H9 (cell line): ENCODE data around the gene SARS1. TPM values are rescaled to one million over a fixed set of nuclear protein-coding genes. Genes with fewer than 3 reads are reported as not detected.

Experiments
- DNase-seq: peaks from one replicate; pipeline ENCODE4 v3.0.0-alpha.2; 2017
- H2AFZ ChIP-seq: one replicate; pipeline ENCODE4 v1.6.1; 2013; ENCODE audit warnings: mild to moderate bottlenecking, low read length, control low read depth, moderate library complexity
- H2AK5ac ChIP-seq: 2 replicates; pipeline ENCODE4 v1.6.1; 2013; ENCODE audit warnings: low read length, control low read depth, mixed read lengths; ENCODE audit not compliant: insufficient read length
- H2BK120ac ChIP-seq: one replicate; pipeline ENCODE4 v1.6.1; 2013; ENCODE audit warnings: low read depth, mild to moderate bottlenecking, low read length, control low read depth, inconsistent platforms; ENCODE audit not compliant: poor library complexity, severe bottlenecking
- H2BK12ac ChIP-seq: 2 replicates; pipeline ENCODE4 v1.6.1; 2013; ENCODE audit warnings: low read length, control low read depth, mixed read lengths, low read depth; ENCODE audit not compliant: insufficient read length
- H2BK15ac ChIP-seq: 2 replicates; pipeline ENCODE4 v1.6.1; 2013; ENCODE audit warnings: low read depth, low read length, control low read depth
- H2BK20ac ChIP-seq: one replicate; pipeline ENCODE4 v1.6.1; 2013; ENCODE audit warnings: low read depth, mild to moderate bottlenecking, low read length, control low read depth, inconsistent platforms; ENCODE audit not compliant: poor library complexity, severe bottlenecking
- H2BK5ac ChIP-seq: 2 replicates; pipeline ENCODE4 v1.6.1; 2013; ENCODE audit warnings: low read length, control low read depth, mixed read lengths; ENCODE audit not compliant: insufficient read length
- H3K14ac ChIP-seq: 2 replicates; pipeline ENCODE4 v1.6.1; 2013; ENCODE audit warnings: low read length, control low read depth; ENCODE audit not compliant: insufficient read depth
- H3K18ac ChIP-seq: 2 replicates; pipeline ENCODE4 v1.6.1; 2013; ENCODE audit warnings: low read depth, mild to moderate bottlenecking, mixed read lengths, low read length, control low read depth; ENCODE audit not compliant: insufficient read length
- H3K23ac ChIP-seq: 2 replicates; pipeline ENCODE4 v1.6.1; 2013; ENCODE audit warnings: low read length, control low read depth, mixed read lengths, low read depth; ENCODE audit not compliant: insufficient read length
- H3K23me2 ChIP-seq: 2 replicates; pipeline ENCODE4 v1.6.1; 2013; ENCODE audit warnings: low read depth, mild to moderate bottlenecking, mixed read lengths, low read length, control low read depth; ENCODE audit not compliant: insufficient read length, poor library complexity, severe bottlenecking
- H3K27ac ChIP-seq: 2 replicates; pipeline ENCODE4 v1.5.1; 2013; ENCODE audit warnings: low read length, control low read depth, mixed read lengths, low read depth; ENCODE audit not compliant: insufficient read length
- H3K27me3 ChIP-seq: 2 replicates; pipeline ENCODE4 v1.6.1; 2013; ENCODE audit warnings: low read length, control low read depth, inconsistent platforms; ENCODE audit not compliant: insufficient read depth
- H3K4ac ChIP-seq: 2 replicates; pipeline ENCODE4 v1.6.1; 2013; ENCODE audit warnings: low read depth, mild to moderate bottlenecking, control low read depth, inconsistent platforms, low read length, moderate library complexity
- H3K4me1 ChIP-seq: 2 replicates; pipeline ENCODE4 v1.6.1; 2013; ENCODE audit warnings: low read length, control low read depth, inconsistent platforms; ENCODE audit not compliant: insufficient read depth
- H3K4me2 ChIP-seq: 2 replicates; pipeline ENCODE4 v1.6.1; 2013; ENCODE audit warnings: low read length, control low read depth, mixed read lengths; ENCODE audit not compliant: insufficient read length, insufficient read depth
- H3K56ac ChIP-seq: 2 replicates; pipeline ENCODE4 v1.6.1; 2013; ENCODE audit warnings: low read depth, mild to moderate bottlenecking, mixed read lengths, low read length, control low read depth; ENCODE audit not compliant: insufficient read length
- H3K79me1 ChIP-seq: 2 replicates; pipeline ENCODE4 v1.6.1; 2013; ENCODE audit warnings: low read depth, mild to moderate bottlenecking, moderate library complexity, low read length, control low read depth, inconsistent platforms; ENCODE audit not compliant: insufficient read depth, poor library complexity, severe bottlenecking
- H3K79me2 ChIP-seq: 2 replicates; pipeline ENCODE4 v1.6.1; 2013; ENCODE audit warnings: low read length, control low read depth, inconsistent platforms; ENCODE audit not compliant: insufficient read depth
- H3K9ac ChIP-seq: 2 replicates; pipeline ENCODE4 v1.6.1; 2013; ENCODE audit warnings: low read length, control low read depth, mixed read lengths; ENCODE audit not compliant: insufficient read length; ENCODE audit errors: extremely low read depth
- H3K9me3 ChIP-seq: one replicate; pipeline ENCODE4 v1.6.1; 2013; ENCODE audit warnings: low read depth, low read length, inconsistent platforms; ENCODE audit not compliant: control insufficient read depth
- H3T11ph ChIP-seq: one replicate; pipeline ENCODE4 v1.6.1; 2013; ENCODE audit warnings: mild to moderate bottlenecking, low read length, control low read depth, inconsistent platforms
- H4K20me1 ChIP-seq: one replicate; pipeline ENCODE4 v1.6.1; 2013; ENCODE audit not compliant: control insufficient read depth, insufficient read length, insufficient read depth
- H4K5ac ChIP-seq: 2 replicates; pipeline ENCODE4 v1.6.1; 2013; ENCODE audit warnings: low read depth, mild to moderate bottlenecking, mixed read lengths, low read length, control low read depth; ENCODE audit not compliant: insufficient read length
- H4K8ac ChIP-seq: replicated peaks from 2 replicates; pipeline ENCODE4 v1.6.1; 2013; ENCODE audit warnings: low read length, control low read depth, mixed read lengths, low read depth; ENCODE audit not compliant: insufficient read length
- H4K91ac ChIP-seq: 2 replicates; pipeline ENCODE4 v1.6.1; 2013; ENCODE audit warnings: low read depth, mild to moderate bottlenecking, moderate library complexity, mixed read lengths, low read length, control low read depth; ENCODE audit not compliant: insufficient read length
- H3K27ac Mint-ChIP-seq, 3 experiments: 2 replicates in 2 of 3; 3 replicates in 1 of 3; pipeline ENCODE4 v1.8.0; 2020 to 2021; ENCODE audit warnings: mixed read lengths in 3 of 3, mild to moderate bottlenecking in 1 of 3, moderate library complexity in 1 of 3
- H3K27me3 Mint-ChIP-seq: 2 replicates; pipeline ENCODE4 v1.8.0; 2021; ENCODE audit warnings: low read depth, mild to moderate bottlenecking, moderate library complexity, mixed read lengths
- H3K36me3 Mint-ChIP-seq, 3 experiments: 2 replicates in 2 of 3; 3 replicates in 1 of 3; pipeline ENCODE4 v1.8.0; 2020 to 2021; ENCODE audit warnings: low read depth in 3 of 3, mixed read lengths in 3 of 3; ENCODE audit not compliant: insufficient read depth in 1 of 3
- H3K4me1 Mint-ChIP-seq, 2 experiments: 2 replicates each; pipeline ENCODE4 v1.8.0; 2020; ENCODE audit warnings: mixed read lengths in 2 of 2
- H3K4me3 Mint-ChIP-seq, 2 experiments: 2 replicates in 1 of 2; 3 replicates in 1 of 2; pipeline ENCODE4 v1.8.0; 2020 to 2021; ENCODE audit warnings: mild to moderate bottlenecking in 2 of 2, mixed read lengths in 2 of 2, moderate library complexity in 1 of 2
- H3K9me3 Mint-ChIP-seq, 2 experiments: 2 replicates in 1 of 2; 3 replicates in 1 of 2; pipeline ENCODE4 v1.8.0; 2020; ENCODE audit warnings: mild to moderate bottlenecking in 2 of 2, mixed read lengths in 2 of 2, moderate library complexity in 1 of 2
- total RNA-seq: library from RNA; stranded (reverse); gene quantifications from 2 replicates; pipeline ENCODE4 v1.2.1, GENCODE V29; 2021
- TF ChIP-seq, protein P1 (sequence below): fragments of 200-600 bp; sonication (generic); conservative IDR thresholded peaks from 3 replicates; pipeline ENCODE4 v1.8.0; 2021; ENCODE audit warnings: antibody characterized with exemption, mild to moderate bottlenecking

Gene SARS1
- total RNA-seq, 1 experiment from 2014 or later, result 139 TPM

DNA sequence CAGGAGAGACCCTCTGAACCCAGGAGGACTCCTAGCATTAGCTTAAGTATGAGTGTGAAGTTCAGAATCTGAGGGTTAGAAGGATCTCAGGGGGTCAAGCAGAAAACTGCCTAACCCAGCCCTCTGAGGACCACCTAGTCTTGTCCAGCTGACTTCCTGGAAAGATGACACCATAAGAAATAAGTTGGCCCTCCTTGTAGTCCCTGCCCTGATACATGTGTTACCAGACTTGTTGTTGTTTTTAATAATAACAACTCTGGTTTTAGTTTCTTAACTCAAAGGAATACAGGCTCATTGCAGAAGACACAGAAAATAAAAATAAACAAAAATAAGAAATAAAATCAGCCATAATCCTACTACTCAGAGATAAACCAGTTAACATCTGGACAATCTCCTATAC is 21.8 kb upstream of the SARS1 start:
- Histone ChIP-seq H3K27me3 (no peaks in the 10 kb centered on the region), H3K9me3 (no peaks in the 10 kb centered on the region), H3K4me1 (no peaks in the 10 kb centered on the region), H3K4ac (no peak overlapping the region), H3T11ph (no peak overlapping the region), H2BK12ac (no peak overlapping the region), H2AK5ac (no peak overlapping the region), H3K23me2 (no peaks in the 10 kb centered on the region), H3K27ac (no peak overlapping the region), H3K18ac (no peak overlapping the region), H2BK15ac (no peak overlapping the region), H4K20me1 (no peaks in the 10 kb centered on the region), H3K79me2 (no peaks in the 10 kb centered on the region), H3K56ac (no peak overlapping the region), H3K9ac (no peak overlapping the region), H3K79me1 (no peaks in the 10 kb centered on the region), H2BK120ac (no peak overlapping the region), H3K14ac (no peak overlapping the region), H3K4me2 (no peak overlapping the region), H4K5ac (no peak overlapping the region), H3K23ac (no peak overlapping the region), H4K91ac (no peak overlapping the region), H2AFZ (no peak overlapping the region), H2BK20ac (no peak overlapping the region), H2BK5ac (no peak overlapping the region), H4K8ac (no peak overlapping the region)
- peaks cover 4 to 8% of the 10 kb centered on the region in 2 experiments for H3K4me1 Mint-ChIP-seq
- H3K27me3 Mint-ChIP-seq, result peaks cover 7% of the 10 kb centered on the region
- H3K4me3 Mint-ChIP-seq, result no peak overlapping the region
- H3K9me3 Mint-ChIP-seq, result no peaks in the 10 kb centered on the region
- TF ChIP-seq, protein P1, sequence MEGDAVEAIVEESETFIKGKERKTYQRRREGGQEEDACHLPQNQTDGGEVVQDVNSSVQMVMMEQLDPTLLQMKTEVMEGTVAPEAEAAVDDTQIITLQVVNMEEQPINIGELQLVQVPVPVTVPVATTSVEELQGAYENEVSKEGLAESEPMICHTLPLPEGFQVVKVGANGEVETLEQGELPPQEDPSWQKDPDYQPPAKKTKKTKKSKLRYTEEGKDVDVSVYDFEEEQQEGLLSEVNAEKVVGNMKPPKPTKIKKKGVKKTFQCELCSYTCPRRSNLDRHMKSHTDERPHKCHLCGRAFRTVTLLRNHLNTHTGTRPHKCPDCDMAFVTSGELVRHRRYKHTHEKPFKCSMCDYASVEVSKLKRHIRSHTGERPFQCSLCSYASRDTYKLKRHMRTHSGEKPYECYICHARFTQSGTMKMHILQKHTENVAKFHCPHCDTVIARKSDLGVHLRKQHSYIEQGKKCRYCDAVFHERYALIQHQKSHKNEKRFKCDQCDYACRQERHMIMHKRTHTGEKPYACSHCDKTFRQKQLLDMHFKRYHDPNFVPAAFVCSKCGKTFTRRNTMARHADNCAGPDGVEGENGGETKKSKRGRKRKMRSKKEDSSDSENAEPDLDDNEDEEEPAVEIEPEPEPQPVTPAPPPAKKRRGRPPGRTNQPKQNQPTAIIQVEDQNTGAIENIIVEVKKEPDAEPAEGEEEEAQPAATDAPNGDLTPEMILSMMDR, result no peak
- H3K27ac Mint-ChIP-seq, result no peak overlapping the region
- no peaks in the 10 kb centered on the region for H3K36me3 Mint-ChIP-seq
- DNase-seq, result no peak
